ENCODE measurements around the gene PDZD2.

DNA sequence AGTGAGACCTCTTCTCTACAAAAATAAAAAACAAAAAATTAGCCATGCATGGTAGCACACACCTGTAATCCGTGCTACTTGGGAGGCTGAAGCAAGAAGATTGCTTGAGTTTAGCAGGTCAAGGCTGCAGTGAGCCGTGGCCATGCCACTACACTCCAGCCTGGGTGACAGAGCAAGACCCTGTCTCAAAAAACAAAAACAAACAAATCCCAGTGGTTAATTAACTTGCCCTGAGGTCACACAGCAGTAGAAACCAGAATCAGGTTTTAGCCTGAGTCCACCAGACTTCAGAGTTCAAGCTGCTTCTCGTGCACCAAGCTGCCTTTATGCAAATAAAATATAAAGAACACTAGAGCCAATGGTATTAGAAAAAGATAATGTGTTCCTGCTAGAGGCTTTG, 365.5 kb downstream of the PDZD2 start:
- TF ChIP-seq CTCF (IDR thresholded peaks at IDR 0.05; ENCODE audit: low read length) (no peak), EZH2 (optimal IDR thresholded peaks at IDR 0.05; ENCODE audit: low read depth, low read length) (no peak), EZH2phosphoT487 (IDR thresholded peaks at IDR 0.05; ENCODE audit: low read length) (no peak)

All from MM.1S (cell line).